DOHH2 (cell line): ENCODE results near the gene TGFBR3.

Experiments used
- EZH2phosphoT487 ChIP-seq: fragments of 200-600 bp; sonication (generic); IDR thresholded peaks from 2 replicates; pipeline ENCODE4 v1.6.1; 2017; ENCODE audit warnings: borderline replicate concordance, mild to moderate bottlenecking, antibody characterized with exemption, low read length, moderate library complexity, mixed read lengths
- TF ChIP-seq, protein P1 (sequence below): fragments of 200-600 bp; sonication (generic); IDR thresholded peaks from one replicate; pipeline ENCODE4 v1.5.1; 2014; ENCODE audit warnings: antibody characterized with exemption, mild to moderate bottlenecking, low read depth, low read length; ENCODE audit not compliant: poor library complexity, severe bottlenecking

- TF ChIP-seq, protein P1, sequence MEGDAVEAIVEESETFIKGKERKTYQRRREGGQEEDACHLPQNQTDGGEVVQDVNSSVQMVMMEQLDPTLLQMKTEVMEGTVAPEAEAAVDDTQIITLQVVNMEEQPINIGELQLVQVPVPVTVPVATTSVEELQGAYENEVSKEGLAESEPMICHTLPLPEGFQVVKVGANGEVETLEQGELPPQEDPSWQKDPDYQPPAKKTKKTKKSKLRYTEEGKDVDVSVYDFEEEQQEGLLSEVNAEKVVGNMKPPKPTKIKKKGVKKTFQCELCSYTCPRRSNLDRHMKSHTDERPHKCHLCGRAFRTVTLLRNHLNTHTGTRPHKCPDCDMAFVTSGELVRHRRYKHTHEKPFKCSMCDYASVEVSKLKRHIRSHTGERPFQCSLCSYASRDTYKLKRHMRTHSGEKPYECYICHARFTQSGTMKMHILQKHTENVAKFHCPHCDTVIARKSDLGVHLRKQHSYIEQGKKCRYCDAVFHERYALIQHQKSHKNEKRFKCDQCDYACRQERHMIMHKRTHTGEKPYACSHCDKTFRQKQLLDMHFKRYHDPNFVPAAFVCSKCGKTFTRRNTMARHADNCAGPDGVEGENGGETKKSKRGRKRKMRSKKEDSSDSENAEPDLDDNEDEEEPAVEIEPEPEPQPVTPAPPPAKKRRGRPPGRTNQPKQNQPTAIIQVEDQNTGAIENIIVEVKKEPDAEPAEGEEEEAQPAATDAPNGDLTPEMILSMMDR = no peak
- no peak for TF ChIP-seq EZH2phosphoT487
Measured at GRCh38 chr1:91843843-91844242, 42.1 kb downstream of the TGFBR3 start.
